Measurements from ENCODE around the gene C1orf167. TPM values are rescaled to one million over a fixed set of nuclear protein-coding genes. Genes with fewer than 3 reads are reported as not detected.

Gene C1orf167
- polyA plus RNA-seq, 1 of the 3 experiments (the other 2 are of a cell fraction), result 0.10 TPM

- no peak overlapping the region for H2AFZ ChIP-seq (ENCODE audit: low read depth)
- no peak overlapping the region for H3K27ac ChIP-seq (ENCODE audit: low read depth in 2 of 2, low read length in 1 of 2)
- H3K27me3 ChIP-seq (ENCODE audit: insufficient read depth), result no peaks in the 10 kb centered on the region
- peaks cover 27 to 83% of the 10 kb centered on the region in 2 experiments for H3K36me3 ChIP-seq (replicated peaks in 1 of 2; ENCODE audit: control insufficient read depth in 1 of 2, insufficient read depth in 2 of 2, low read length in 1 of 2)
- H3K9me3 ChIP-seq, result no peaks in the 10 kb centered on the region
- peaks cover 3% of the 10 kb centered on the region; the same call in 1 of the 2 replicates for H4K20me1 ChIP-seq (ENCODE audit: insufficient read depth)
- POLR2A ChIA-PET, result no interaction called here
- H3K9me2 ChIP-seq, result no peaks in the 10 kb centered on the region
- H3K4me3 ChIP-seq (ENCODE audit: low read depth in 2 of 2, low read length in 1 of 2), result no peak overlapping the region
- H3K4me2 ChIP-seq, result no peak overlapping the region
- CTCF ChIA-PET, result interaction anchor here (0.6 to 1.5 kb wide), 2 partner anchors 14 to 60 kb away, joined by 3 to 4 read pairs; no protein-coding TSS in a partner anchor
- 100% methylated on average over 3 of the region's 8 CpGs for WGBS (ENCODE audit: low lambda C conversion rate)
- H3F3A ChIP-seq (replicated peaks; ENCODE audit: insufficient read depth), result no peaks in the 10 kb centered on the region
- no peaks in the 10 kb centered on the region for H3K79me2 ChIP-seq (ENCODE audit: insufficient read depth)
- H3K4me1 ChIP-seq (ENCODE audit: control insufficient read depth in 1 of 2, insufficient read depth in 2 of 2, low read depth in 1 of 2, low read length in 1 of 2), result no peaks in the 10 kb centered on the region; a peak in 1 of 4 replicates
- DNase-seq, result no peak
- no peak for TF ChIP-seq MXI1 (IDR thresholded peaks at IDR 0.05; ENCODE audit: low read depth, low read length)
- no peak for TF ChIP-seq EZH2phosphoT487 (IDR thresholded peaks at IDR 0.05; ENCODE audit: borderline replicate concordance, low read depth)
- no peak for TF ChIP-seq FOSL2 (IDR thresholded peaks at IDR 0.05; ENCODE audit: borderline replicate concordance, low read depth)
- TF ChIP-seq TAF1 (IDR thresholded peaks at IDR 0.05; ENCODE audit: borderline replicate concordance, low read depth, low read length), result no peak
- TF ChIP-seq SIN3A (IDR thresholded peaks at IDR 0.05; ENCODE audit: borderline replicate concordance, low read depth, low read length), result no peak
- TF ChIP-seq, protein P1, sequence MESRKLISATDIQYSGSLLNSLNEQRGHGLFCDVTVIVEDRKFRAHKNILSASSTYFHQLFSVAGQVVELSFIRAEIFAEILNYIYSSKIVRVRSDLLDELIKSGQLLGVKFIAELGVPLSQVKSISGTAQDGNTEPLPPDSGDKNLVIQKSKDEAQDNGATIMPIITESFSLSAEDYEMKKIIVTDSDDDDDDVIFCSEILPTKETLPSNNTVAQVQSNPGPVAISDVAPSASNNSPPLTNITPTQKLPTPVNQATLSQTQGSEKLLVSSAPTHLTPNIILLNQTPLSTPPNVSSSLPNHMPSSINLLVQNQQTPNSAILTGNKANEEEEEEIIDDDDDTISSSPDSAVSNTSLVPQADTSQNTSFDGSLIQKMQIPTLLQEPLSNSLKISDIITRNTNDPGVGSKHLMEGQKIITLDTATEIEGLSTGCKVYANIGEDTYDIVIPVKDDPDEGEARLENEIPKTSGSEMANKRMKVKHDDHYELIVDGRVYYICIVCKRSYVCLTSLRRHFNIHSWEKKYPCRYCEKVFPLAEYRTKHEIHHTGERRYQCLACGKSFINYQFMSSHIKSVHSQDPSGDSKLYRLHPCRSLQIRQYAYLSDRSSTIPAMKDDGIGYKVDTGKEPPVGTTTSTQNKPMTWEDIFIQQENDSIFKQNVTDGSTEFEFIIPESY (IDR thresholded peaks at IDR 0.05; ENCODE audit: borderline replicate concordance, low read depth), result no peak
- no peak for TF ChIP-seq NRF1 (IDR thresholded peaks at IDR 0.05; ENCODE audit: low read depth, low read length)
- no peak for TF ChIP-seq TEAD4 (IDR thresholded peaks at IDR 0.05; ENCODE audit: borderline replicate concordance, insufficient read depth)
- TF ChIP-seq FOXM1 (IDR thresholded peaks at IDR 0.05; ENCODE audit: low read depth), result no peak
- TF ChIP-seq RAD21 (IDR thresholded peaks at IDR 0.05; ENCODE audit: low read length), result no peak
- TF ChIP-seq, protein P2, sequence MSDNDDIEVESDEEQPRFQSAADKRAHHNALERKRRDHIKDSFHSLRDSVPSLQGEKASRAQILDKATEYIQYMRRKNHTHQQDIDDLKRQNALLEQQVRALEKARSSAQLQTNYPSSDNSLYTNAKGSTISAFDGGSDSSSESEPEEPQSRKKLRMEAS (IDR thresholded peaks at IDR 0.05; ENCODE audit: low read depth), result no peak
- TF ChIP-seq EP300 (IDR thresholded peaks at IDR 0.05; ENCODE audit: borderline replicate concordance in 1 of 2, low read depth in 1 of 2, low read length in 1 of 2), result no peak
- TF ChIP-seq USF2 (IDR thresholded peaks at IDR 0.05; ENCODE audit: borderline replicate concordance, low read depth, low read length), result no peak
- TF ChIP-seq, protein P3, sequence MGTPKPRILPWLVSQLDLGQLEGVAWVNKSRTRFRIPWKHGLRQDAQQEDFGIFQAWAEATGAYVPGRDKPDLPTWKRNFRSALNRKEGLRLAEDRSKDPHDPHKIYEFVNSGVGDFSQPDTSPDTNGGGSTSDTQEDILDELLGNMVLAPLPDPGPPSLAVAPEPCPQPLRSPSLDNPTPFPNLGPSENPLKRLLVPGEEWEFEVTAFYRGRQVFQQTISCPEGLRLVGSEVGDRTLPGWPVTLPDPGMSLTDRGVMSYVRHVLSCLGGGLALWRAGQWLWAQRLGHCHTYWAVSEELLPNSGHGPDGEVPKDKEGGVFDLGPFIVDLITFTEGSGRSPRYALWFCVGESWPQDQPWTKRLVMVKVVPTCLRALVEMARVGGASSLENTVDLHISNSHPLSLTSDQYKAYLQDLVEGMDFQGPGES (IDR thresholded peaks at IDR 0.05; ENCODE audit: low read depth, low read length), result no peak
- TF ChIP-seq CTCF (IDR thresholded peaks at IDR 0.05), result no peak
- no peak for TF ChIP-seq GABPA (IDR thresholded peaks at IDR 0.05; ENCODE audit: low read depth)
- TF ChIP-seq TCF12 (IDR thresholded peaks at IDR 0.05), result no peak
- TF ChIP-seq GATA2 (CRISPR knock-in tag; IDR thresholded peaks at IDR 0.05), result no peak
- TF ChIP-seq SMC3 (IDR thresholded peaks at IDR 0.05; ENCODE audit: low read depth, low read length), result no peak
- TF ChIP-seq, protein P4, sequence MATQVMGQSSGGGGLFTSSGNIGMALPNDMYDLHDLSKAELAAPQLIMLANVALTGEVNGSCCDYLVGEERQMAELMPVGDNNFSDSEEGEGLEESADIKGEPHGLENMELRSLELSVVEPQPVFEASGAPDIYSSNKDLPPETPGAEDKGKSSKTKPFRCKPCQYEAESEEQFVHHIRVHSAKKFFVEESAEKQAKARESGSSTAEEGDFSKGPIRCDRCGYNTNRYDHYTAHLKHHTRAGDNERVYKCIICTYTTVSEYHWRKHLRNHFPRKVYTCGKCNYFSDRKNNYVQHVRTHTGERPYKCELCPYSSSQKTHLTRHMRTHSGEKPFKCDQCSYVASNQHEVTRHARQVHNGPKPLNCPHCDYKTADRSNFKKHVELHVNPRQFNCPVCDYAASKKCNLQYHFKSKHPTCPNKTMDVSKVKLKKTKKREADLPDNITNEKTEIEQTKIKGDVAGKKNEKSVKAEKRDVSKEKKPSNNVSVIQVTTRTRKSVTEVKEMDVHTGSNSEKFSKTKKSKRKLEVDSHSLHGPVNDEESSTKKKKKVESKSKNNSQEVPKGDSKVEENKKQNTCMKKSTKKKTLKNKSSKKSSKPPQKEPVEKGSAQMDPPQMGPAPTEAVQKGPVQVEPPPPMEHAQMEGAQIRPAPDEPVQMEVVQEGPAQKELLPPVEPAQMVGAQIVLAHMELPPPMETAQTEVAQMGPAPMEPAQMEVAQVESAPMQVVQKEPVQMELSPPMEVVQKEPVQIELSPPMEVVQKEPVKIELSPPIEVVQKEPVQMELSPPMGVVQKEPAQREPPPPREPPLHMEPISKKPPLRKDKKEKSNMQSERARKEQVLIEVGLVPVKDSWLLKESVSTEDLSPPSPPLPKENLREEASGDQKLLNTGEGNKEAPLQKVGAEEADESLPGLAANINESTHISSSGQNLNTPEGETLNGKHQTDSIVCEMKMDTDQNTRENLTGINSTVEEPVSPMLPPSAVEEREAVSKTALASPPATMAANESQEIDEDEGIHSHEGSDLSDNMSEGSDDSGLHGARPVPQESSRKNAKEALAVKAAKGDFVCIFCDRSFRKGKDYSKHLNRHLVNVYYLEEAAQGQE (IDR thresholded peaks at IDR 0.05; ENCODE audit: low read depth, low read length), result no peak
- H3K9ac ChIP-seq, result no peak overlapping the region
These were observed 71.5 kb downstream of the C1orf167 start for GRCh38 chr1:11833497-11833896.

All from SK-N-SH (cell line).